NCI-H1048 (cell line): Measurements from ENCODE around the gene CLK3.
A peak's percentile ranks its signal among the peaks of the same experiment; 100 is the strongest.
"Not testable (repeated sequence)": the region's sequence is repeated elsewhere in the genome, so short reads cannot be mapped to it uniquely, and the experiment has no call there.

Experiments
- DNase-seq: peaks from one replicate; lab custom pipeline; 2025; lab: John Stamatoyannopoulos, UW

Gene CLK3

DNA sequence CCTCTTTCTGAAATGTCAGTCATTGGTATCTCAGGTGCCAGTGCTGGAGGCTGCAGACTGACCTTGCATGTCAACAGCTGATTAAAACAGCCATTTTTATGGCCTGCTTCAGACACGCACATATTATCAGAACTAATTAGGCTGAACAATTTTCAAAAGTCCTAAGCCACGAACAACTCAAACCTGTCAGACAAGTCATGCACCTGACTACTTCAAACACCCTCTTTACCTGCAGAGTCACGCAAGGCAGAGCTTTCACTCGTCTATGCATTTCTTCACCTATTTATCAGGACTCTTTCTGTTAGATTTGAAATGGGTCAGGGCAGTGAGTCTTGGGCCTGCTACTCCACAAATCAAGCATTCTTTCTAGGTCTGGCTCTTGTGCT lies 26.7 kb downstream of the CLK3 start:
- DNase-seq = peak; percentile 69

DNA sequence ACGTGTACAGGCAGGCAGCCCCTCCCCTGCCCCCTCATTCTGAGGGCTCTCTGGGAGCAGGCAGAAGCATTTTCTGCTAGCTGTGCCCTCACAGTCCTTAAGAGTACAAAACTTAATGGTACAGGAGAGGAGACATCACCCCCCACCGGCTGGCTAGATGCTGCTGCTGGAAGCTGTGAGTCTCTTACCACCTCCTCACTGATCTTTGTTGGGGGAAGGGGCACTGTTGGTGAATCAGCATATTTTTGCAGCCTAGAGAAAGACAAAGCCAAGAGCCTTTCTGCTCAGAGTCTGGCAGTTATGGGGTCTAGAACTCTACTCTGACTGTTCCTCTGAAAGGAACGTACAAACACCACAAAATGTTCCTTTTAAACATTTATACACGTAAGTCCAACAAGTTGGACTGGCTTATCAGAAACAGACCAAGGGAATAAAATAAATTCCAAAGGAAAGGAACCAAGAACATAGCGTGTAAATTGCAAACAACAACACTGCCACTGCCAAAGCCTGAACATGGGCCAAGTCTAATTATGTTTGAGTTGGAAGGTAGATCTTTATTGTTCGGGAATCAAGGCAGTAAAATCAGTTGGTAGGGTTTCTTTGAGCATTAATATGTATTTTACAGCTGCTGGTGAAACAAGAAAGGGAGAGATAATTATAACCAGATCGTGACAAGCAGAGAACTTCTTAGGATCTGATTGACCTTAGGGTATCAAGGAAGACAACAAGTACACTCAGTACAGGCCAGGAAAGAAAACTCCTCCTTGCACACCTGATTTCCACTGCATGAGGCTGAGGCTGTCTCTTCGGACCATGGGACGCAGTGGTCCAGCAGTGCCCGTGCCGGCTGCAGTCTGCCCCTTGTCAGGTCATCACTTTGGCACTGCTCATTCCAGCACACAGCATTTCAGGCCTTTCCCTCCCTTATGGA lies 27.4 kb downstream of the CLK3 start:
- DNase-seq = peak; percentile 29

DNA sequence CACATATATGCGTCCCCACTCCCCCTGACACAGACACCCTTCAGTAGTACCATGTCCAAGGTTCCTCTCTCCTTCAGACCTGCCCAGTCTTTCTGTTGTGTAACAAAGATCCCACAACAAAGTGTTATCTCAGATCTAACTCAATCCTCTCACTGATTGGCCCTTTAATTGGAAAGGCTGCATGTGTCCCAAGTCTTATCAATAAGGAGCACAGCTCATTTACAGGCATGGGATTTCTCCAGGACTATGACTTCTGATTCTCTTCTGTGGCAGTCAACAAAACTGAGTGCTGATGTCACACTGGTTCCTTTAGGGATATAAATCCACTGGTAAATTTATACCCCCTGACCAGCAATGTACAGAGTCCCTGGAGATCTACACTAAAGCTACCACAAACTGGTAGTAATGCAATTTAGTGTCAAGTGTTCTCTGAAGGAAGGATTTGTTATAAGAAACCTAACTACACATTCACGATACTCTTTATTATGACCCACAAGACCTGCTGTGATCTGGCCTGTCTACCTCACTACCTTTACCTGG lies 28.1 kb downstream of the CLK3 start:
- no peak for DNase-seq

DNA sequence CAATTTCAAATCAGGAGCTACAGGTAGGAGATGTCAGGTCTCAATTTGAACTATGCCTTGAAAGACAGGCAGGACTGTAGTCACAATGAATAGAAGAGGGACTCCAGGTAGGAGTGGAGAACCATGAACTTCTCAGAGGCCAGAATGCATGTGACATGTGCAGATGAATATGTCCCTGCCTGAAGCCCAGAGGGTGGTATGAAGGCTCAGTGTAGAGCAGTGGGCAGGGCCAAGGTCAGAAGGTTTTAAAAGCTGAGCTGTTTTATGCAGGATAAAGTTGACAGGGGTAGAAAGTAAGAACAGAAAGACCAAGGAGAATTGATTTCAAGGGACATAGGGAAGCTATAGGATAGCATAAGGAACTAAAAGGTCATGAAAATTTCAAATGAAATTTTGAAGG lies 30.8 kb downstream of the CLK3 start:
- no peak for DNase-seq

DNA sequence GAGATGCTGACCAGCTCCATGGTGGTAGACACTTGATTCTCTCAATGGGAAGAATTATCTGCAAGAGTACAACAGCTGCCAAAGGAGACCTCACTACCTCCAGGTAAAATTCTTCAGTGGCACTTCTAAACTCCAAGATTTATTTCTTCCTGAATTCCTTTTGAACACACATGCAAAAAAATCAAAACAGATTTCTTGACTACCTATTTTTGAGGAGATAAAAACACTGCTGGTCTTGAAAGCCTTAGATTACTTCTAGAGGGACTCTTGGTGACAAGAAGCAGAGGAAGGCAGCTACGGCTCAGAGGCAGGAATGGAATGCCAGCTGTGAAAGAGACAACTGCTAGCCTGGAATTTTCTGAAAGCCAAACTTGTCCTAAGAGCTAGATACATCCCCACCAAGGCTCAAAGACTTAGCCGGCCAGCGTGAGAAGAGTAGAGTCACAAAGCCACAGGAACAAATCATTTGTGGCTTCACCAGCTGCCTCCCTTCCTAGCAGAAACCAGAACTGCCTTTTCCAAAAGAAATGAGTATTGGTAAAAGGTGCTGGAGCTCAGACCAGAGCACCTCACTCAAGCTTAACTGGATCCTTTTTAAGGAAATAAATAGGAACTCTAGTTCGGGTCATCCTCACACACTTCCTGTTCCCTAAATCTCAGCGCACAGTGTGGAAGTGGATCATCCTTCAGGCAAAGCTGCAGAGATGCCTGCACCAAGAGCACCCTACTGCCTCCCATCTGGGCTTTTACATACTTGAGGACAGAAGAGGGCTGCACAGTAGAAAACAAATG lies 32.6 kb downstream of the CLK3 start:
- DNase-seq = no peak

DNA sequence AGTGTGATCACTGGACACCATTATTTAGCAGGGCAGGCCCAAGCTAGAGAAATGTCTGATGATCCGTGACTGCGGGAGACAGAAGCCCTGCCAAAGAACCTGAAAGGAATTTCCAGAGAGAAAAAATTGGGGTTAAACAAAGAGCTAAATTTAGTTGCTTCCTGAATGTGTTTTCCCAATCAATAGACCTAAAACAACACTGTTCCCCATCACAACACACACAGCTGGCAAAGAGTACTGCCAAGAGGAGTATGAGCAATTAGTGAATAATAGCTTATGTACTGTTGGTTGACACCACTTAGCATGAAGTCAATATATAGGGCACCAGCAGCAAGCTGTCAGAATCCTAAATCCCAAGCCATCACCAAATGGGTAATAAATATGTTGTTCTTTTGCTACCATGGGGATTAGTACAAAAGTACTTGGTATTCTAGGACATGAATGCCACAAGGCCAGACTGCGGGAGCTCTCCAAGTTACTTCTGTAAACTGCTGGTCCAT lies 35.7 kb downstream of the CLK3 start:
- no peak for DNase-seq

DNA sequence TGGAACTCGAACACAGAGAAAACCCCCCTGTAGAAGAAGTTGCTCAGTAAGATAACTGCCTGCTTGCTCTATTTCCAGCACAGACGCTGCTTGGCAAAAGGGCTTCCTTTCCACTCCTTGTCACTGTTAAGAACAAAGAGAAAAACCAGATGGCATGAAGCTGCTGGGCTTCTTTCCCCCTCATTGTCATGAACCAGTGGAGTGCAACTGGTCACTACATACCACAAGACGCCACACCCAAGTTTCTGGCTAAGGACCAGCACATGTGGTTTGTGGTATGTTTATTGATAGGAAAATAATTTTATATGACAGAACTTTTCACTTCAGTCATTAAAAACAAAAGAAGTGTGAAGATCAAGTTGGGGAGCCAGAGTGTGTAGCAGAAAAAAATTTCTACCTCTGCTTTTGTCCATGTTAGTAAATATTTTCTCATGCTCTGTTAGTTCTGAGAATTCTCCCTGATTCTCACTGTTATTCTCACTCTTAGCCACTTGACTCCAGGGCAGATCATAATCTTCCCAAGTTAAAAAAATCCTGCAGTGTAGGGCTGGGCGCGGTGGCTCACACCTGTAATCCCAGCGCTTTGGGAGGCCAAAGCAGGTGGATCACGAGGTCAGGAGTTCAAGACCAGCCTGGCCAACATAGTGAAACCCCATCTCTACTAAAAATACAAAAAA lies 37.9 kb downstream of the CLK3 start:
- peak; percentile 16 for DNase-seq

DNA sequence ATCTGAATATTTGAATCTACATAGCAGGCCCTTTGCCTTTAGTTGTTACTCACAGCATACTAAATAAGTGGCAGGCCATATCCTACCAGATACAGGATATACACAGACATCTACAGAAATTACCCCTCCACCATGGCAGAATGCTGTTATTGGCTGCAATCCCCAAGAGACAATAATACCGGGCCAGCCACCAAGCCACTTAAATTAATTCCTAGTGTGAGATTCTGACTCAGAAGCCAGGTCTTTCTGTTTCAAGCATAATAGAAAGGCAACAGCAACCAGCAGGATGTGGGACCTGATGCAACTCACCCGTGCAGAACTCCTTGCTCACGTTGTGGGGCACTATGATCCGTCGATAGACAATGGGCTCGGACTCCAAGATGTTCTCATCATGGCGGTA lies 39.8 kb downstream of the CLK3 start:
- no peak for DNase-seq

DNA sequence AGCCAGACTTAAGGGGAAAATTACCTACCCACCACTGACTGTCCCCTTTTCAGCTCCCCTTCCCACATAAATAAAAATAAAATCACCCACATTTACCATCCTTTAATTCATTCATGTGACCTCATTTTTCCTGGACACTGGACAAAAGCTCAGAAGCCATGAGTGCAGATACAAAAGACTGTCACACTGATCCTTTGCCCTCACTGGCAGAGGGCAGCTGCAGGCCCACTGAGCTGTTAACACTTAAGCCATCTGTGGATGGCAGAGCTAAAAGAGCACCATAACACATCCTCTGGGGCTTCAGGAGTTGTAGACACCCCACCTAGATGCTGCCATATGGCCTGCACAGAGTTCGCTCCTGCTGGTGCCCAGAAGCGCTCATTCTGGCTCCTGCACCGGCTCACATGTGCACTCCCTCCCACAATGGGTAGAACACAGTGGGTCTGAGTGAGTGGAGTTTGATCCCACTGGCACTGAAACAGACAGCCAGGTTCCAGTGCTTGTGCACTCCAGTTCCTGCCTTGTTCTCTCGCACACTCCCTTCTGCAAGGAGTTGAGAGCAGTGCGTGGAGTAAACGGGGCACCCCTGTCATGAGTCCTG lies 41.4 kb downstream of the CLK3 start:
- no peak for DNase-seq

DNA sequence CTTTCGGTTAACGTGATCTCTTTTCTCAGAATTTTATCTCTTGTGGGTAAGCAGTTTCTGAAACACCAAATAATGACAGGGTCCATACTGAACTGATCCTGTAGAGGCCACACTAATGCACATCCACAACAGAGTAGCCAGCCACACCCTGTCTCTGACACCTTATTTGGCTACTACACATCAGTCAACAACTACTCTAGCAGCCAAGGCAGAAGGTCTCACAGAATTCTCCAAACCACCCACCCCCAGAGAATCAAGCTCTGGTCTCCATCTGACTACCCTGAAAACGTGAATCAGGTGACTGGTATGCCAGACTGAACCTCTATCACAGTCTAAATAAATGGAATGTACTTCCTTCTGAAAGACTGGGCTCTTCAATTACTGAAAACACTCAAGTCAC lies 42.2 kb downstream of the CLK3 start:
- no peak for DNase-seq

DNA sequence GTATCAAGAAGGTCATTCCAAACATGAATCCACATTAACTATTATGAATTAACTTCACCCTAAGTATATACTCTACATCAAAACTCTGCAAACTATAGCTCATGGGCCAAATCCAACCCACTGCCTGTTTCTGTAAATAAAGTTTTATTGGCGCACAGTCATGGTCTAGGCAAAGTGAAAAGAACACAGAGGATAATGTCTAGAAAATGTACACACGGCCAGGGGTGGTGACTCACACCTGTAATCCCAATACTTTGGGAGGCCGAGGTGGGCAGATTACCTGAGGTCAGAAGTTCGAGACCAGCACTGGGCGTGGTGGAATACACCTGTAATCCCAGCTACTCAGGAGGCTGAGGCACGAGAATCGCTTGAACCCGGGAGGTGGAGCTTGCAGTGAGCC lies 45.6 kb downstream of the CLK3 start:
- DNase-seq = not testable (repeated sequence)

DNA sequence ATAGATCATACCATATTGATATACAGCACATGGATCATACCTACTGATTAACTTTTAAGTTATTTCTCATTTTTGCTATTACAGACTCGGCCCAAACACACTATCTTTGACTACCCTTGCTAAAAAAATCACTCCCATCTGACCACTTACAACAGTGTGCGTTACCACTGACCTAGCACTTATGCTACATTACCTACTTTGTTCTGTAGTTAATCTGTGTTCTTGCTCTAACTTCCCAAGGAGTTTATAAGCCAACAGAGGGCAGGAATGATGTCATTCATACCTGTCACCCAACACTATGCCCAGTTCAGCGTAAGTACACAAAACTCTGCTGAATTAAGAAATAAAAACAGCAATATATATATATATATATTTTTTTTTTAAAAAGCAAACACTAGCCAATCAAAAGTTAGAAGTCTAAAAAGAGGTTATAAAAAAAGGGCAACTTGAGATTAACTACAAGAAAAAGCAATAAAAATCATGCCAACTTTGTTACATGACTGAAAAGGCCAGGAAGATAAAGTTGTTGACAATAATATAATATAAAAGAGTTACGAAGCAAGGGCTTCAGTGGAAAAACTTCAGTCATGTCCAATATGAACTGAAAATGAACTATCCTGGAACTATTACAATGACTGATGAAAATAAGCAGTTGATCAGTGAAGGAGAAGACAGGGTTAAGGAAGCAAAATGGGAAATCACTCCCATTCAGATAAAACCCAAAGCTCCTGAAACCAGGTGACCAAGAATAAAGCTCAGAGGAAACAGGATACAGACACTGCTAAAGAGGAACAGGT lies 46.6 kb downstream of the CLK3 start:
- no peak for DNase-seq

DNA sequence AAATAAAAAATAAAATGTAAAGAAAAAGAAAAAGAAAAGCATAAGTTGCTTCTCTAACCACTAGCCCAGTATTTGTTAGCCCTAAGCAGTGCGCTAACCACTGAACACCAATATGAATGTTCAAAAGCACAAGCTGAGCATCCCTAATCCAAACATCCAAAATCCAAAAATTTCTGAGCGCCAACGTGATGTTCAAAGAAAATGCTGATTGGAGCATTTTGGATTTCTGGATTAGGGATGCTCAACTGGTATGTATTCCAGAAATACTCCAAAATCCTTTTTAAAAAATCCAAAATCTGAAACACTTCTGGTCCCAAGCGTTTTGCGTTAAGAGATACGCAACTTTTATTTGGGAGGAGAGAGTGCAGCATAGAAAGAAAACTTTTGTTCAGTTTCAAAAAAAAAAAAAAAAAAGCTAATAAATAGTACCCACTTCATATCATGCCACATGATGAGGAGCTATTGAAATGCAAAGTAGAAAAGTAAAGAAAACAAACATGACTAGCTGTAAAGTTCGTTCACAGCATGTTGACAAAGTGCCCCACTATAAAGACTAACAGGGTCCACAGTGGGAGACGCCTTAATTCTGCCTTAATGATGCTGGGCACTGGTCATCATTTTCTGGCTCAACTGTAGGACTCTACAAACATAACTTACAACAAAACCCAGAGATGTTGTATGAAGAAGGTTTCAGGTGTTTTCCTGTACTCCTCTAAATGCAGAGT lies 47.8 kb downstream of the CLK3 start:
- no peak for DNase-seq

DNA sequence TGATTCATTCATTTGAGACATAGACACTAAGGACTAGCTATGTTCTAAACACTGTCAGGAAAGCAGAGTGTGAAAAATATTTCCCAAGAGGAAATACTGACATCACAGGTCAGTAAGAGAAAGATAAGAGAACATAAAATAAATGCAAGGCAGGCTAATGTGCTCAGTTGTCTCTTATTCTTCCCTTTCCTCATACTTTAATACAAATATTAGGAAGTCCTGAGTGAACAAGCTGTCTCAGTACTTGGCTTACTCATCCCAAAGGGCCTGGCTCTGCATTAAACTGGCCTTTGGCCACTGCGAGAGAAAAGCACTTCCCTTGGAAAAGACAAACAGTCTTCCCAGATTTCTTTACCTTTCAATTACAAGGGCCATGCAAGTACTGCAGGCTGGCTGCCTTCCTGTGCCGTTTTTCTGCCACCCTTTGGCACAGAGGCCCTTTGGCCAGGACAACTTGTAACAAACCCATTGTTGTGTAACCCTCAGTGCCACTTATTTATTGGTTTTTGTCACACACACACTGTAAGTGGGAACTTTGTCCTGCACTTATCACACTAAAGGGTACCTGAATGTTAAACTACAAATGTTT lies 48.5 kb downstream of the CLK3 start:
- no peak for DNase-seq

DNA sequence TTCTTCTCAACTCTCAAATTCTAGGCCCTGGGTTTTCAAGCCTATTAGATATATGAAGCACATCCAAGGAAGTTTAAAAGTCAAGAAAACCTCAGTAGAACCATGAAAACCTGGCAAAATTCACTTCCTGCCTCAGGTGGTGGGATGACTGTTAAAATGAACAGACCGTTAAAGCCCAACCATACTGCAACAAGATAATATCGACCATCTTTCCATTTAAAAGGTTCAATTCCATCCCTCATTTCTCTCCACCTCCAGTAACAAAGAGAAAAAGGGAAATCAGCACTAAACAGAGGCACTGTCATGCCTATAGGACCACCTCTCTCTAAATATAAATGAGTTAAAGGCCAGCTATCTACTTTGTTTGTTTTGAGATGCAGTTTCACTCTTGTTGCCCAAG lies 49.0 kb downstream of the CLK3 start:
- DNase-seq = no peak

DNA sequence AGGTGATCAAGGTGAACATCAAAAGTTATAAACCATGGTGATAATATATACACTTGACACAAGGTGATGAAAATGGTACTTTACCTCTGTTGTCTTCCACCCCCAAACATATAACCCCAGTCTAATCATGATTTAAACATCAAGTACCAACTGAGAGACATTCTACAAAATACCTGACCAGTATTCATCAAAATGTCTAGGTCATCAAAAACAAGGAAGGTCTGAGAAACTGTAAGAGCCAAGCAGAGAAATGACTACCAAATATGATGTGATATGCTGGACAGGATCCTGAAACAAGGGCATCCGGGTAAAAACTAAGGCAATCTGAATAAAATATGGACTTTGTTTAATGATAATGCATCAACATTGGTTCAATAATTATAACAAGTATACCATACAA lies 52.3 kb downstream of the CLK3 start:
- no peak for DNase-seq

DNA sequence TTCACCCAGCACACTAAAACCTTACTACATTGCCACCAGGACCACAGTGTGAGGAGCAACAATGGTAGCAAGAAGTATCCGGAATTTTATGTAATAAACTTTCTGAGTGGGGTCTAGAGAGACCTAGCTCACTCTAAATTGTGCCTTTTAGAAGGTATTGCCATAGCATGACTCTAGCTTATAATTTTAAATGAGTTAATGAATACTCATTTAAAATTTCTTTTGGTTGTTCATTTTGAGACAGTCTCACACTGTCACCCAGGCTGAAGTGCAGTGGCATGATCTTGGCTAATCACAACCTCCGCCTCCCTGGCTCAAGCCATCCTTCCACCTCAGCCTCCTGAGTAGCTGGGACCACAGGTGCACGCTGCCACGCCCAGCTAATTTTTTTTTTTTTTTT lies 54.0 kb downstream of the CLK3 start:
- DNase-seq = no peak

DNA sequence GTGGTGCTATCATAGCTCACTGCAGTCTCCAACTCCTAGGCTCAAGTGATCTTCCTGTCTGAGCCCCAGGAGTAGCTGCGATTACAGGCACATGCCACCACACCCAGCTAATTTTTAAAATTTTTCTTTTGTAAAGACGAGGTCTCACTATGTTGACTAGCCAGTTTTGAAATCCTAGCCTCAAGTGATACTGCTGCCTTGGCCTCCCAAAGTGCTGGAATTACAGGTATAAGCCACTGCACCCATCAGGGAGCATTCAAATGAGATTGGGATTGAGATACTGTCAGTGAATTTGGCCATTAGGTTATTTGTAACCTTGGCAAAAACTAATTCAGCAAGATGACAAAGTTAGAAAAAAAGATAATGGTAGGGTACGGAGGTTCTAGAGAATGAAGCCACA lies 58.5 kb downstream of the CLK3 start:
- DNase-seq = no peak

DNA sequence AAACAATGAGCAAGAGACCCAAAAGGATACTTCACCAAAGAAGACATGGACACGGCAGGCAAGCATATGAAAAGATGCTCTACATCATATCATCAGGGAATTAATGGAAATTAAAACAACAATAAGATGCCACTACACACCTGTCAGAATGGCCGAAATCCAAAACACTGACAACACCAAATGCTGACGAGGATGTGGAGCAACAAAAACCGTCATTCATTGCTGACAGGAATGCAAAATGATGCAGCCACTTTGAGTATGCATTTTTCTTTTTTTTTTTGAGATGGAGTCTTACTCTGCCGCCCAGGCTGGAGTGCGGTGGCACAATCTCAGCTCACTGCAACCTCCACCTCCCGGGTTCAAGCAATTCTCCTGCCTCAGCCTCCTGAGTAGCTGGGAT lies 61.2 kb downstream of the CLK3 start:
- DNase-seq = no peak
